GM21367 (cell line): ENCODE measurements around the gene PSTPIP1.

Experiments
- ATAC-seq: cut with Tn5 transposase; IDR thresholded peaks from one replicate; pipeline ENCODE4 v1.9.1; 2021; ENCODE audit not compliant: unreplicated experiment

PSTPIP1 gene

GRCh38 chr15:77017761-77018720 is 23.1 kb downstream of the PSTPIP1 start:
- ATAC-seq: no peak

GRCh38 chr15:77018796-77019505 is 24.0 kb downstream of the PSTPIP1 start:
- ATAC-seq: no peak

GRCh38 chr15:77019521-77020331 is 24.8 kb downstream of the PSTPIP1 start:
- ATAC-seq: no peak

- ATAC-seq: no peak
Measured at GRCh38 chr15:77020348-77021087, 25.6 kb downstream of the PSTPIP1 start.

GRCh38 chr15:77021088-77021481 is 26.2 kb downstream of the PSTPIP1 start:
- no peak for ATAC-seq

GRCh38 chr15:77021803-77022381 is 27.0 kb downstream of the PSTPIP1 start:
- no peak for ATAC-seq

- no peak for ATAC-seq
Measured at GRCh38 chr15:77022646-77023575, 28.0 kb downstream of the PSTPIP1 start.

- ATAC-seq: no peak
Measured at GRCh38 chr15:77023576-77024272, 28.8 kb downstream of the PSTPIP1 start.

GRCh38 chr15:77024273-77025082 is 29.6 kb downstream of the PSTPIP1 start:
- ATAC-seq: no peak

- no peak for ATAC-seq
Measured at GRCh38 chr15:77025083-77025901, 30.4 kb downstream of the PSTPIP1 start.

- no peak for ATAC-seq
Measured at GRCh38 chr15:77025941-77026411, 31.1 kb downstream of the PSTPIP1 start.

GRCh38 chr15:77026501-77027110 is 31.7 kb downstream of the PSTPIP1 start:
- ATAC-seq: no peak

- ATAC-seq: no peak
Measured at GRCh38 chr15:77027111-77027696, 32.3 kb downstream of the PSTPIP1 start.

- no peak for ATAC-seq
Measured at GRCh38 chr15:77027697-77028450, 32.9 kb downstream of the PSTPIP1 start.
